ENCODE measurements around the gene MYLK.

The MYLK gene

GRCh38 chr3:123728991-123729390 lies 155.1 kb downstream of the MYLK start:
- H3K4me3 ChIP-seq (replicated peaks; ENCODE audit: low read depth, low read length) = no peak overlapping the region
- H3K36me3 ChIP-seq (ENCODE audit: control insufficient read depth, insufficient read depth, low read length) = no peaks in the 10 kb centered on the region
- H3K27me3 ChIP-seq (replicated peaks; ENCODE audit: control insufficient read depth, insufficient read depth, low read length) = peaks cover 2% of the 10 kb centered on the region; the same call in 1 of the 2 replicates
- no peak for TF ChIP-seq CTCF (IDR thresholded peaks at IDR 0.05; ENCODE audit: insufficient read depth, low read length, poor library complexity, severe bottlenecking)
- no peak for DNase-seq (ENCODE audit: extremely low read depth, insufficient read length)

- Histone ChIP-seq H3K27me3 (replicated peaks; ENCODE audit: control insufficient read depth, insufficient read depth, low read length) (peaks cover 2% of the 10 kb centered on the region; the same call in 1 of the 2 replicates), H3K4me3 (replicated peaks; ENCODE audit: low read depth, low read length) (no peak overlapping the region), H3K36me3 (ENCODE audit: control insufficient read depth, insufficient read depth, low read length) (no peaks in the 10 kb centered on the region)
- DNase-seq (ENCODE audit: extremely low read depth, insufficient read length) = no peak
- TF ChIP-seq CTCF (IDR thresholded peaks at IDR 0.05; ENCODE audit: insufficient read depth, low read length, poor library complexity, severe bottlenecking) = no peak
Measured at GRCh38 chr3:123728014-123728413, 156.1 kb downstream of the MYLK start.

GRCh38 chr3:123725652-123726400 lies 158.3 kb downstream of the MYLK start:
- DNase-seq (ENCODE audit: extremely low read depth, insufficient read length) = no peak

DNA sequence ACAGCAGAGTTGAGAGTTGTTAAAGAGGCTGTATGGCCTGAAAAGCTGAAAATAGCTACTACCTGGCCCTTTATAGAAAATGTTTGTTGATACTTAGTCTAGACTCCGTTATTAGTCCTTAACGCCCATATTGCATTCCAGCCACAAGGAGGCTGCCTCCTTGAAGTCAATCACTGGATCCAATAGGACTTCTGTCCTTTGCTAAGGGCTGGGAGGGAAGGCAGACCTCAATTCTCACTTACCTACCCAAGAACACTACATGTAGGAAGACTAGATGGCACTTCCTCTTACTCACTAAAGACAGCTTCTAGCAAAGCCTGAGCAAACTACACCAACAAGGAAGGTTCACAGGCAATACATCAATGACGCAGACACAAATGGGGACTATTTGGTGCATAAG lies 159.8 kb downstream of the MYLK start:
- TF ChIP-seq CTCF (IDR thresholded peaks at IDR 0.05; ENCODE audit: insufficient read depth, low read length, poor library complexity, severe bottlenecking) = no peak
- Histone ChIP-seq H3K4me3 (replicated peaks; ENCODE audit: low read depth, low read length) (no peak overlapping the region), H3K27me3 (replicated peaks; ENCODE audit: control insufficient read depth, insufficient read depth, low read length) (no peaks in the 10 kb centered on the region; the same call in 1 of the 2 replicates), H3K36me3 (ENCODE audit: control insufficient read depth, insufficient read depth, low read length) (no peaks in the 10 kb centered on the region)
- no peak for DNase-seq (ENCODE audit: extremely low read depth, insufficient read length)

More at GRCh38 chr3:123725652-123726400, 158.3 kb downstream of the MYLK start:
- no peak overlapping the region for H3K4me3 ChIP-seq (replicated peaks; ENCODE audit: low read depth, low read length)
- H3K36me3 ChIP-seq (ENCODE audit: control insufficient read depth, insufficient read depth, low read length) = no peaks in the 10 kb centered on the region
- no peaks in the 10 kb centered on the region; the same call in 1 of the 2 replicates for H3K27me3 ChIP-seq (replicated peaks; ENCODE audit: control insufficient read depth, insufficient read depth, low read length)
- TF ChIP-seq CTCF (IDR thresholded peaks at IDR 0.05; ENCODE audit: insufficient read depth, low read length, poor library complexity, severe bottlenecking) = no peak

DNA sequence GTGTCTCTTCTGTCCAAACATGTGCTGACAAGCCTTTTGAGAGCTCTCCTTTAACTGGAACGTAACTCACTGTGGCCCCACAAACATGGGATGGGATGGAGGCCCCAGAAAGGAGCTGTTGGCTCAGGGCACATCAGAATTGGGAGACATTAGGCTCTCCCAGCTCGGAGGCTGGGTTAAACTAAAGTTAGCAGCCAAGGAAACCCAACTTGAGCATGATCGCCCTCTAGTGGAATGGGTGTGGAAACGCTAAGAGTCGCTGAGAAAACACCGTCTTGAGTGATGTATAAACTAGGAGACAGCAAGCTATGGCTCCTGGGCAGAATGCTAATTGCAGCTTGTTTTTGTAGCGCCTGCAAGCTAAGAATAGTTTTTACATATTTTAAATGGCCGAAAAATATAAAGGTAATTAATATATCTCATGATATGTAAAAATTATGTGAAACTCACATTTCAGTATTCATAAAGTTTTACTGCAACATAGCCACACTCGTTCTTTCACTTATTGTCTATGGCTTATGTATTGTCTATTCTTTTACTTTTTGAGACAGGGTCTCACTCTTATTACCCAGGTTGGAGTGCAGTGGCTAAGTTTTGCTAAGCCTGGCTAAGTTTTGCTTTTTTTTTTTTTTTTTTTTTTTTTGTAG lies 160.5 kb downstream of the MYLK start:
- Histone ChIP-seq H3K36me3 (ENCODE audit: control insufficient read depth, insufficient read depth, low read length) (no peaks in the 10 kb centered on the region), H3K4me3 (replicated peaks; ENCODE audit: low read depth, low read length) (no peak overlapping the region), H3K27me3 (replicated peaks; ENCODE audit: control insufficient read depth, insufficient read depth, low read length) (no peaks in the 10 kb centered on the region; the same call in 1 of the 2 replicates)
- peak; percentile 80 for TF ChIP-seq CTCF (IDR thresholded peaks at IDR 0.05; ENCODE audit: insufficient read depth, low read length, poor library complexity, severe bottlenecking)
- peak; percentile 18 for DNase-seq (ENCODE audit: extremely low read depth, insufficient read length)

Data from GM06990 (cell line).